SK-N-MC (cell line): ENCODE data around the gene ZNF771.

Experiments used
- EZH2 ChIP-seq: fragments of 200-600 bp; sonication (generic); IDR thresholded peaks from one replicate; pipeline ENCODE4 v1.6.1; 2017; ENCODE audit warnings: antibody characterized with exemption
- FOXP2 ChIP-seq: optimal IDR thresholded peaks from 2 replicates; pipeline ENCODE3; 2011; ENCODE audit warnings: mild to moderate bottlenecking, moderate library complexity; ENCODE audit not compliant: insufficient read depth; ENCODE audit errors: extremely low read length, control extremely low read depth
- POLR2AphosphoS5 ChIP-seq: IDR thresholded peaks from 2 replicates; pipeline ENCODE4 v1.6.1; 2012; ENCODE audit warnings: mild to moderate bottlenecking, low read depth, low read length, borderline replicate concordance

DNA sequence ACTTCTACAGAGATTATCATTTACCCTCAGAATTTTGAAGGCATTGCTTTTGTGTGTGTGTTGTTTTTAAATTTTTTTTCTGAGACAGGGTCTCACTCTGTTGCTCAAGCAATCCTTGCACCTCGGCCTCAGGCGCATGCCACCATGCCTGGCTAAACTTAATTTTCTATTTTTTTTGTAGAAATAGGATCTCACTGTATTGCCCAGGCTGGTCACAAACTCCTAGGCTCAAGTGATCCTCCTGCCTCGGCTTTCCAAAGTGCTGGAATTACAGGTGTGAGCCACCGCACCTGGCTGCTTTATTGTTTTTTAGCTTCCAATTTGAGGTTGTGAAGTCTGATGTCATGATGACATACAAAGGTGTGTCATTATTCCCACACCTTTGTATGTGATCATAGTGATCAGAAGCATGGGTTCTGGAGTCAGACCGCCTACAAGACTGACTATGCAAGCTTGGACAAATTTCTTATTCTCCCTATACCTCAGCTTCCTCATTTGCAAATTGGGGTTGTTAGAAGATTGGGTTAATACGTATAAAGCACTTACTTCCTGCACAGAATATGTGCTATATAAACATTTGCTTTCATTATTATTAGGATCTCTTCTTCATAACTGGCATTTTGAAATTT lies 32.4 kb downstream of the ZNF771 start:
- TF ChIP-seq EZH2 (no peak), POLR2AphosphoS5 (no peak), FOXP2 (no peak)
